GM12865 (cell line): Measurements from ENCODE around the gene TWF2.

Source experiments
- DNase-seq: peaks from one replicate; pipeline ENCODE4 v3.0.0; 2010; ENCODE audit warnings: low read depth
- H3K4me3 ChIP-seq: 2 replicates; pipeline ENCODE4 v1.5.1; 2011; ENCODE audit warnings: mild to moderate bottlenecking, low read depth, low read length, control low read depth
- CTCF ChIP-seq: IDR thresholded peaks from 2 replicates; pipeline ENCODE4 v1.5.1; 2011; ENCODE audit warnings: low read length, control low read depth, low read depth, inconsistent platforms; ENCODE audit not compliant: insufficient read depth; ENCODE audit errors: missing control alignments

TWF2 gene

GRCh38 chr3:52204337-52205073, 34.5 kb downstream of the TWF2 start:
- TF ChIP-seq CTCF, result no peak
- no peak overlapping the region for H3K4me3 ChIP-seq
- DNase-seq, result no peak

GRCh38 chr3:52203701-52204100, 35.3 kb downstream of the TWF2 start:
- no peak for TF ChIP-seq CTCF
- no peak for DNase-seq
- no peak overlapping the region for H3K4me3 ChIP-seq

GRCh38 chr3:52202384-52203077, 36.4 kb downstream of the TWF2 start:
- no peak for TF ChIP-seq CTCF
- no peak overlapping the region for H3K4me3 ChIP-seq
- peak; percentile 29 for DNase-seq

GRCh38 chr3:52200981-52201679, 37.8 kb downstream of the TWF2 start:
- H3K4me3 ChIP-seq, result no peak overlapping the region
- no peak for TF ChIP-seq CTCF
- no peak for DNase-seq

DNA sequence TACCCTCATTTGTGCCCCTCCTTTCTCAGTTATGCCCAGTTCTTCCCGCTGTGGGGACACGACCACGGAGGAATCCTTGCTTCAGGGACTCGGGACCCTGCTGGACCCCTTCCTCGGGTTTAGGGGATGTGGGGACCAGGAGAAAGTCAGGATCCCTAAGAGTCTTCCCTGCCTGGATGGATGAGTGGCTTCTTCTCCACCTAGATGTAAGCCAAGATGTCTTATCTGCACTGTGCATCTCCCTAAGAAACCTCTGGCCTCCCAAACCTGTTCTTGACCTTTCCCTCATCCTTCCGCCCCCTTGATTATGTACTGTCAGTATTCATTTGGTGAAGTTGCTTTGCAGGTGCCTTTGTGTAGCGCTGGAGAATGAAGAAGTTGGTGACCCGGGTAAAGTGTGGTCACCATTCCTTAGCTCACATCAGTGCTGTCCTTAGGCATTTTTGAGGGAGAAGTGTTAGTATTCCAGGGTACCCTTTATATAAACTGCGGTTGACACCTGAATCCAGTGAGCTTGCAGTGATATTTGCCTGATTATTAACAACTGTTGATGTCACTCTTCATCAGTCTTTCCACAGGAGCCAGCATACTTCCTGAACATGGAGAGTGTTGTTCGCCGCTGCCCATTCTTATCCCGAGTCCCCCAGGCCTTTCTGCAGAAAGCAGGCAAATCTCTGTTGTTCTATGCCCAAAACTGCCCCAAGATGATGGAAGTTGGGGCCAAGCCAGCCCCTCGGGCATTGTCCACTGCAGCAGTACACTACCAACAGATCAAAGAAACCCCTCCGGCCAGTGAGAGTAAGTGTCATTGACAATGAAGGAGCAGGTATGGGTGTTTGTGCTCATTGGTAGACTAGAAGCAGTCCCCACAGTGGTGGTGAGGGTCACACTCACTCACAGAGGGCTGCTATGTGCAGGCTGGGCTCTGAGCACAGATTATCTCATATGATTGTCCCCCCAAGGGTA, 40.0 kb downstream of the TWF2 start:
- DNase-seq, result no peak
- no peak for TF ChIP-seq CTCF

More for the DNA sequence above, 40.0 kb downstream of the TWF2 start:
- H3K4me3 ChIP-seq, result peak overlapping the region; percentile 82
